Kidney epithelial cell (primary cell): ENCODE data around the gene PAPSS2. TPM values are rescaled to one million over a fixed set of nuclear protein-coding genes. Genes with fewer than 3 reads are reported as not detected.

Experiments used
- DNase-seq: peaks from one replicate; pipeline ENCODE4 v3.0.0-alpha.2; 2010; ENCODE audit warnings: low read depth
- H3K27me3 ChIP-seq: 2 replicates; pipeline ENCODE4 v1.6.0; 2011; ENCODE audit warnings: low read length; ENCODE audit not compliant: control insufficient read depth, insufficient read depth
- H3K36me3 ChIP-seq: 2 replicates; pipeline ENCODE4 v1.5.1; 2011; ENCODE audit warnings: low read length; ENCODE audit not compliant: control insufficient read depth, insufficient read depth
- H3K4me3 ChIP-seq: 2 replicates; pipeline ENCODE4 v1.5.1; 2011; ENCODE audit warnings: low read depth, mild to moderate bottlenecking, control low read depth, low read length
- total RNA-seq: library from RNA; depleted of rRNA; stranded (reverse); fragments of >200 nt; gene quantifications from 2 replicates; pipeline ENCODE4 v1.2.3, GENCODE V29; 2015
- TF ChIP-seq, protein P1 (sequence below): IDR thresholded peaks from 2 replicates; pipeline ENCODE4 v1.5.1; 2011; ENCODE audit warnings: mild to moderate bottlenecking, moderate library complexity, low read length, control low read depth, inconsistent platforms; ENCODE audit not compliant: insufficient read depth, poor library complexity, severe bottlenecking

Gene PAPSS2
- total RNA-seq, 1 donor from 2014 or later = 11.4 TPM

GRCh38 chr10:87696922-87697745, 37.5 kb downstream of the PAPSS2 start:
- DNase-seq = no peak
- Histone ChIP-seq H3K36me3 (no peaks in the 10 kb centered on the region), H3K27me3 (no peaks in the 10 kb centered on the region), H3K4me3 (no peak overlapping the region)
- TF ChIP-seq, protein P1, sequence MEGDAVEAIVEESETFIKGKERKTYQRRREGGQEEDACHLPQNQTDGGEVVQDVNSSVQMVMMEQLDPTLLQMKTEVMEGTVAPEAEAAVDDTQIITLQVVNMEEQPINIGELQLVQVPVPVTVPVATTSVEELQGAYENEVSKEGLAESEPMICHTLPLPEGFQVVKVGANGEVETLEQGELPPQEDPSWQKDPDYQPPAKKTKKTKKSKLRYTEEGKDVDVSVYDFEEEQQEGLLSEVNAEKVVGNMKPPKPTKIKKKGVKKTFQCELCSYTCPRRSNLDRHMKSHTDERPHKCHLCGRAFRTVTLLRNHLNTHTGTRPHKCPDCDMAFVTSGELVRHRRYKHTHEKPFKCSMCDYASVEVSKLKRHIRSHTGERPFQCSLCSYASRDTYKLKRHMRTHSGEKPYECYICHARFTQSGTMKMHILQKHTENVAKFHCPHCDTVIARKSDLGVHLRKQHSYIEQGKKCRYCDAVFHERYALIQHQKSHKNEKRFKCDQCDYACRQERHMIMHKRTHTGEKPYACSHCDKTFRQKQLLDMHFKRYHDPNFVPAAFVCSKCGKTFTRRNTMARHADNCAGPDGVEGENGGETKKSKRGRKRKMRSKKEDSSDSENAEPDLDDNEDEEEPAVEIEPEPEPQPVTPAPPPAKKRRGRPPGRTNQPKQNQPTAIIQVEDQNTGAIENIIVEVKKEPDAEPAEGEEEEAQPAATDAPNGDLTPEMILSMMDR = no peak

GRCh38 chr10:87700031-87700796, 40.5 kb downstream of the PAPSS2 start:
- TF ChIP-seq, protein P1 = no peak
- Histone ChIP-seq H3K27me3 (no peaks in the 10 kb centered on the region), H3K36me3 (no peaks in the 10 kb centered on the region), H3K4me3 (no peak overlapping the region)
- DNase-seq = no peak

- H3K36me3 ChIP-seq = no peaks in the 10 kb centered on the region
- no peaks in the 10 kb centered on the region for H3K27me3 ChIP-seq
- H3K4me3 ChIP-seq = no peak overlapping the region
- TF ChIP-seq, protein P1 = no peak
- DNase-seq = no peak
These were observed 42.7 kb downstream of the PAPSS2 start for GRCh38 chr10:87702260-87702972.

- DNase-seq = no peak
These were observed 43.3 kb downstream of the PAPSS2 start for GRCh38 chr10:87702973-87703294.

DNA sequence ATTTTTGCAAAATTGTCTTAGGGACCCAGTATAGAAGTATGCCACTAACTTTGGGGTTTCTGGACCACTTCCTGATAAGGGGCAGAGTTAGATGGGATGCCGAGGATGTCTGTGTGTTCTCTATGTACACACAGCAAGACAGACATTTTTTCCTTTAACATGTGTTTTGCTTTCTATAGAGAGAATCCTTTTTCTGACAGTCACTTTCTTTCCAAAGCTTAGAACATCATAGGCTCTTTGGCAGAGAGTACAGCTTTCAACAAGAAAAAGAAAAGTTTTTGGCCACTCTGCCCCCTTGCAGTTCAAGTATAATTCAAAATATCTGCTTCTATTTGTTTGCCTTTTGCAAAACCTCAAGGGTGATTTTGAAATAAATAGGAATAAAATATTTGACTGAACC, 44.1 kb downstream of the PAPSS2 start:
- H3K4me3 ChIP-seq = no peak overlapping the region
- no peak for DNase-seq
- no peaks in the 10 kb centered on the region for H3K27me3 ChIP-seq
- TF ChIP-seq, protein P1 = no peak
- H3K36me3 ChIP-seq = no peaks in the 10 kb centered on the region

More at GRCh38 chr10:87702973-87703294, 43.3 kb downstream of the PAPSS2 start:
- TF ChIP-seq, protein P1 = no peak
- Histone ChIP-seq H3K36me3 (no peaks in the 10 kb centered on the region), H3K27me3 (no peaks in the 10 kb centered on the region), H3K4me3 (no peak overlapping the region)
